GM12864 (cell line): ENCODE measurements around the gene SLC39A7.

Source experiments
- DNase-seq: peaks from one replicate; pipeline ENCODE4 v3.0.0-alpha.2; 2011; ENCODE audit warnings: low read depth
- H3K4me3 ChIP-seq: 2 replicates; pipeline ENCODE4 v1.5.1; 2011; ENCODE audit warnings: mild to moderate bottlenecking, low read depth, low read length, control low read depth
- TF ChIP-seq, protein P1 (sequence below): IDR thresholded peaks from 2 replicates; pipeline ENCODE4 v1.5.1; 2011; ENCODE audit warnings: low read depth, mild to moderate bottlenecking, moderate library complexity, low read length, control low read depth, inconsistent platforms; ENCODE audit errors: missing control alignments

The SLC39A7 gene

DNA sequence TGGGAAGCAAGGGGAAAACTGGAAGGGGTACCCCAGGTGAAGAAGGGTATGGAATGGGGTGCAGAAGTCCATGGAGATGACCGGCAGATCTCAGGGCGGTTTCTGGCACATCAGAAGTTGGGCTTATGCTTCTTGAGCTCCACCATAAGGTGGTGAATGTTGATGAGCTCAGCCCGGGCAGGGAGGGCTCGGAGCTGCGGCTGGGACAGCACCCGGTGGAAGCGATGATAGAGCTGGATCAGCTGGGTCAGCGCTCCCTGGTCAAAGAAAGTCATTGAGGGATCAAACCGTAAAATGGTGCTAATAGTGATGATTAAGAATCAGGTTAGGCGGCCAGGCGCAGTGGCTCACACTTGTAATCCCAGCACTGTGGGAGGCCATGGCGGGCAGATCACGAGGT is 50.1 kb downstream of the SLC39A7 start:
- TF ChIP-seq, protein P1, sequence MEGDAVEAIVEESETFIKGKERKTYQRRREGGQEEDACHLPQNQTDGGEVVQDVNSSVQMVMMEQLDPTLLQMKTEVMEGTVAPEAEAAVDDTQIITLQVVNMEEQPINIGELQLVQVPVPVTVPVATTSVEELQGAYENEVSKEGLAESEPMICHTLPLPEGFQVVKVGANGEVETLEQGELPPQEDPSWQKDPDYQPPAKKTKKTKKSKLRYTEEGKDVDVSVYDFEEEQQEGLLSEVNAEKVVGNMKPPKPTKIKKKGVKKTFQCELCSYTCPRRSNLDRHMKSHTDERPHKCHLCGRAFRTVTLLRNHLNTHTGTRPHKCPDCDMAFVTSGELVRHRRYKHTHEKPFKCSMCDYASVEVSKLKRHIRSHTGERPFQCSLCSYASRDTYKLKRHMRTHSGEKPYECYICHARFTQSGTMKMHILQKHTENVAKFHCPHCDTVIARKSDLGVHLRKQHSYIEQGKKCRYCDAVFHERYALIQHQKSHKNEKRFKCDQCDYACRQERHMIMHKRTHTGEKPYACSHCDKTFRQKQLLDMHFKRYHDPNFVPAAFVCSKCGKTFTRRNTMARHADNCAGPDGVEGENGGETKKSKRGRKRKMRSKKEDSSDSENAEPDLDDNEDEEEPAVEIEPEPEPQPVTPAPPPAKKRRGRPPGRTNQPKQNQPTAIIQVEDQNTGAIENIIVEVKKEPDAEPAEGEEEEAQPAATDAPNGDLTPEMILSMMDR: no peak
- no peak overlapping the region for H3K4me3 ChIP-seq
- DNase-seq: no peak

GRCh38 chr6:33251395-33252012 is 50.8 kb downstream of the SLC39A7 start:
- DNase-seq: no peak
- no peak overlapping the region for H3K4me3 ChIP-seq
- TF ChIP-seq, protein P1: no peak

DNA sequence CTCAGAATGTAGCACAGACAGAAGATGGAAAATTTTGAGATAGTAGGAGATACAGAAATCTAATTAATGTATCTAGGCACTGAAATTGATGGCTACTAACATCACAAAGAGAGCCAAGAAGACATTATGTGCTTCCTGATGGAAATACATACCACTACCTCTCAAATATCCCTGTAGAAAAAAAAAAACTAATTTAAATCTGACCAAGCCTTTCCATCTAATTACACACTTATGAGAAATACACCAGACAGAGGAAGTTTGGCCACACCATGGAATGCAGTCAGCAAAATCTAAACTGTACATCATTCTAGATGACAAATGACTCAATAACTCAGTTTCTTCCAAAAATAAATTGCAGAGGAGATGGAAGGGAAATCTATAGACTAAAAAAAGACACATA is 52.1 kb downstream of the SLC39A7 start:
- no peak for DNase-seq
- no peak overlapping the region for H3K4me3 ChIP-seq
- TF ChIP-seq, protein P1: no peak
